ENCODE data around the gene RNASEH1. TPM values are rescaled to one million over a fixed set of nuclear protein-coding genes. Genes with fewer than 3 reads are reported as not detected.
"Not testable (repeated sequence)": the region's sequence is repeated elsewhere in the genome, so short reads cannot be mapped to it uniquely, and the experiment has no call there.

RNASEH1 gene
- total RNA-seq, 1 donor: 42.7 TPM

DNA sequence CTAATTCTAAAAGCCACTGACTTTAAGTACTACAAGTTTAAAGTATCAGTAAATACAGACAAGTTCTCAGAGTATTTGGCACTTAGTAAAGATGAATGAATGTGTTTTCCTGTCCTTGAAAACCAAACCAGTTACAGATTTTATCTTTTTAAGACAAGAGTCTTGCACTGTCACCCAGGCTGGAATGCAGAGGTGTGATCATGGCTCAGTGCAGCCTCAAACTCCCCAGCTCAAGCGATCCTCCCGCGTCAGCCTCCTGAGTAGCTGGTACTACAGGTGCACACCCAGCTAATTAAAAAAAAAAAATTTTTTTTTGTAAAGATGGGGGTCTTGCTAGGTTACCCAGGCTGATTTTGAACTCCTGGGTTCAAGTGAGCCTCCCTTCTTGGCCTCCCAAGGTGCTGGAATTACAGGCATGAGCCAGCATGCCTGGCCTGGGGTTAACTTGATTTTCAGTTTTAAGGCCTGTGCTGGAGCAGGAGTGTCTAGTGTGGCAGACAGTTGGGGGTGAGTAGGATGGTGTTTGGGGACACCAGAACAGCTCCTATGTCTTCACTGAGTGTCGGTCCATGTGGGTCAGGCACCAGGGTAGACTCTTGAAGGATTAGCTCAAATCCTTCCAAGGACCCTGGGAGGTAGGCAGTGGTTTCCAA lies 26.6 kb upstream of the RNASEH1 start:
- no peak for DNase-seq (ENCODE audit: low read depth)
- TF ChIP-seq, protein P1, sequence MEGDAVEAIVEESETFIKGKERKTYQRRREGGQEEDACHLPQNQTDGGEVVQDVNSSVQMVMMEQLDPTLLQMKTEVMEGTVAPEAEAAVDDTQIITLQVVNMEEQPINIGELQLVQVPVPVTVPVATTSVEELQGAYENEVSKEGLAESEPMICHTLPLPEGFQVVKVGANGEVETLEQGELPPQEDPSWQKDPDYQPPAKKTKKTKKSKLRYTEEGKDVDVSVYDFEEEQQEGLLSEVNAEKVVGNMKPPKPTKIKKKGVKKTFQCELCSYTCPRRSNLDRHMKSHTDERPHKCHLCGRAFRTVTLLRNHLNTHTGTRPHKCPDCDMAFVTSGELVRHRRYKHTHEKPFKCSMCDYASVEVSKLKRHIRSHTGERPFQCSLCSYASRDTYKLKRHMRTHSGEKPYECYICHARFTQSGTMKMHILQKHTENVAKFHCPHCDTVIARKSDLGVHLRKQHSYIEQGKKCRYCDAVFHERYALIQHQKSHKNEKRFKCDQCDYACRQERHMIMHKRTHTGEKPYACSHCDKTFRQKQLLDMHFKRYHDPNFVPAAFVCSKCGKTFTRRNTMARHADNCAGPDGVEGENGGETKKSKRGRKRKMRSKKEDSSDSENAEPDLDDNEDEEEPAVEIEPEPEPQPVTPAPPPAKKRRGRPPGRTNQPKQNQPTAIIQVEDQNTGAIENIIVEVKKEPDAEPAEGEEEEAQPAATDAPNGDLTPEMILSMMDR (IDR thresholded peaks at IDR 0.05; ENCODE audit: insufficient read depth, low read depth, low read length): no peak
- H3K4me3 ChIP-seq (ENCODE audit: low read depth, low read length): peak overlapping the region; percentile 40

DNA sequence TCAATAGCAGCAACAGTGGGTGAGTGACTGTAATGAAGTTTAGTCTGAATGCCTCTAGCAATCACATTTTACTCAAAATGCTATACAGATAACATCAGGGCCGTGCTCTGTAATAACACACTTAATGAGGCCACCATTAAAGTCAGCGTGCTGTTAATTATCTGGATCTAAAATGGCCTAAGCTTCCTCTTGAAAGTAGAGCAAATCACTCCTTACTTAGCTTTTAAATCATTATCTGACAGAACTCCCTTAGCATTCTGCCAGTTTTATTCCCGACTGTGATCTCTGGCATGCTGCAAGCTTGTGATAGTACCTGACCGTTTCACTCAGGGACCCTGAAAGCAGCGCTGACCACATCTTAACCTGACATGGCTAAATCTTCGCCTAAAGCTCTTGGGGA lies 25.9 kb upstream of the RNASEH1 start:
- DNase-seq (ENCODE audit: low read depth): no peak
- H3K4me3 ChIP-seq (ENCODE audit: low read depth, low read length): no peak overlapping the region
- TF ChIP-seq, protein P1 (IDR thresholded peaks at IDR 0.05; ENCODE audit: insufficient read depth, low read depth, low read length): no peak

DNA sequence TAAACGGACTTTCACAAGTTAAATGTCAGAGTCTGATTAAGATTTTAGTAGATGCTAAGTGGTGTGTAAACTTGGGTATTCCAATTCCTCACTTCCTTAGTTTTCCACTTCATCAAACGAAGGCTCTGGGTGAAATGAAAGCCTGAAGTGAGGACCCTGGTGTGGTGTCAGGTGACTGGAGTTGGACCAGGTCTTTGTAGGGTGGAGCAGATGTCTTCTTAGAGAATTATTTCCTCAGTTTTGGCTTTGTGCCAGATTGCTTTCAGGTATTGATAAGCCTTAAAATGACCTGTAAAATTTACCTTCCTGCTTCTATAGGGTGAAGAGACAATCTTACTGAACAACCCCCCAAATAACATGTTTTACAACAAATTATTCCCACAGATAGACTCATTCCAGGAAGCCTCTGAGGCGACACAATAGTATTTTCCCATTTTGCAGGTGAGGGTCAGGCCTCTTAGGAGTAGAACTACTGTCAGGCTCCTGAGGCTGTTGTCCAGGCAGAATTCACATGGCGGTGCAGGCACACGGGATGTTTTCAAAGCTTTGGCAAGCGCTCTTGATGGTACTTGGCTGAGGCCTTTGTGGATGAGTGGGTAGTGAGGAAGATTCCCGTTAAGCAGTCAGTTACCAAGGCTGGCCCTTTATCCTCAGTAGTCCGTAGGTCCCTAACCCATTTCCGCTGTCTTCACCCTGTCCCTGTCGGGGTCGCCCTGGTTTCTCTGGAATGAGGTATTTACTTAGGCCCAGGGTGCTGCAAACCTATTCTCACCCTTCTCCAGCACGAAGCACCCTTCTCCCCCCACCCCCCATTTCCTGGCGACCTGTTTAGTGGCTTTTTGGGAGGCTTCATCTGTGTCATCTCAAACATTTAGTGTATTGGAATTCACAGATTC lies 23.5 kb upstream of the RNASEH1 start:
- TF ChIP-seq, protein P1 (IDR thresholded peaks at IDR 0.05; ENCODE audit: insufficient read depth, low read depth, low read length): no peak
- H3K4me3 ChIP-seq (ENCODE audit: low read depth, low read length): no peak overlapping the region
- DNase-seq (ENCODE audit: low read depth): no peak

DNA sequence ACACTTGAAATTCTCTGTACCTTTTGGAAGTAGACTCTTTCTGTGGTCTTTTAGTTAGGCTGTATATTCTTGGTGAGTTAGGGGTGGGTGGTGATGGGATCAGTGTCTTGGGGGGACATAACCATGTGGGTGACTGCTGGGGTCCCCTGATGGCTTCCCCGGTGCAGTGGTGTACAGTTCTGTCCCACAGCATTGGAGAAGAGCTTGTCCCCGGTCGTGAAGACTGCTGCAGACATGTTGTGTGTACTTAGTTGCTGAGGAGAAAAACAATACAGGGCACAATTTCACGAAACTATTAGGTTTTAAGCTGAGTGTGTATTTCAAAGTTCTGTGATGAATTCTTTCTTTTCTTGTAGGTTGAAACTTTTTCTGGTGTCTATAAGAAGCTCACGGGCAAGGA lies 22.3 kb upstream of the RNASEH1 start:
- no peak for DNase-seq (ENCODE audit: low read depth)
- TF ChIP-seq, protein P1 (IDR thresholded peaks at IDR 0.05; ENCODE audit: insufficient read depth, low read depth, low read length): no peak
- no peak overlapping the region for H3K4me3 ChIP-seq (ENCODE audit: low read depth, low read length)

DNA sequence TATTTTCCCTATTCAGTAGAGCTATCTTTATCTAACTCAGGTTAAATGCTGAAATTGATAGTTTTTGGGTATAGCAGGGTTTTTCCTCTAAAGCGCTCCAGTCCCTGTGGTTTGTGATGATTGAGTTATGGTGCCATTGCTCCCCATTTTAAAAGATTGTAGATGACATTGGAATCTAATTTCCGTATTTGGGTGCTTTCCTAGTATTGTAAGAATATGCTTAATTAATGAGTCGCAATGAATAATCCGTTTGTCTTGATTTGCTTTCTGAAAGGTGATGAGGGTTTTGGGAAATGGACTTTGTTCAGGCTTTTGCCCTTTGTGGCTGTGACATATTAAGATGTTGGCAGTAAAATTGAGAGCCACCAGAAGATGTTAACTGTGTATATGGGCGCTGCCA lies 20.9 kb upstream of the RNASEH1 start:
- no peak for DNase-seq (ENCODE audit: low read depth)
- TF ChIP-seq, protein P1 (IDR thresholded peaks at IDR 0.05; ENCODE audit: insufficient read depth, low read depth, low read length): no peak
- peak overlapping the region; percentile 40 for H3K4me3 ChIP-seq (ENCODE audit: low read depth, low read length)

DNA sequence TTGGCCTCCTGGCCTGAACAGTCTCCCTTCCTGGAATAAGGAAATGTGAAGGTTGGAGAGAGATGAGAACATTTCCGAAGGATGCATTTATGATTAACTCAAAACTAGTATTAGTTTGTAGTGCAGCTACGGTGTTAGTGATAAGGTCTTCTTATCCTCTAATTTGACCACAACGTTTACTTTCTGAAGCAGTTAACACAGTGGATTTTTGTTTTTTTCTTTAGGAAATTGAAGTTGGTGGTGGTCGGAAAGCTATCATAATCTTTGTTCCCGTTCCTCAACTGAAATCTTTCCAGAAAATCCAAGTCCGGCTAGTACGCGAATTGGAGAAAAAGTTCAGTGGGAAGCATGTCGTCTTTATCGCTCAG lies 18.1 kb upstream of the RNASEH1 start:
- not testable (repeated sequence) for DNase-seq (ENCODE audit: low read depth)
- peak overlapping the region; percentile 78 for H3K4me3 ChIP-seq (ENCODE audit: low read depth, low read length)

DNA sequence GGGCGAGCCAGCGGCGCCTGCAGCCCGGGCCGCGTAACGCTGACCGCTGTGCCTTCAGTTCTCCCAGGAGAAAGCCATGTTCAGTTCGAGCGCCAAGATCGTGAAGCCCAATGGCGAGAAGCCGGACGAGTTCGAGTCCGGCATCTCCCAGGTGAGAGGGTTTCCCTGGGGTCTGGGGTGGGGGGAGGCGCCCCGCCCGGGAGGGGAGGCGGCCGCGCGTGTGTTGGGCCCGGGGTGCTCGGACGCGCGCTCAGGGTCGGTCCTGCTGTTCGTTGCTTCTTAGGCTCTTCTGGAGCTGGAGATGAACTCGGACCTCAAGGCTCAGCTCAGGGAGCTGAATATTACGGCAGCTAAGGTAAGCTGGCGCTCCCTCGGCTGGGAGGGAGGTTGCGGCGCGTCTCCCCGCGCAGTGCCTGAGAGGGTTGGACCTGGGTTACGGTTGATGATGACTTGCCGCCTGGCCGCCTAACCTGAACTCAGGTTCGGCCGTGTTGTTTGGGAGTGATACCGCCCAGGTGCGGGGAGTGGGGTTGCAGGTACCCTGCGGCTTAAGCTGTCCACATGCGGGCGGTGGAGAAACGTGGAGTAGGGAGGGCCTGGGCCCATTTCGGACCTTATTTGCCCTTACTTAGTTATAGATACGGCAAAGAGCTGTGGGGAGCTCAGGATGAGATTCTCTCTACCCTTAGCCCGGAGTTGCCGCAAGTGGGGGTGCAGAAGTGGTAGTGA lies 17.6 kb upstream of the RNASEH1 start:
- no peak for DNase-seq (ENCODE audit: low read depth)
- peak overlapping the region; percentile 78 for H3K4me3 ChIP-seq (ENCODE audit: low read depth, low read length)
- TF ChIP-seq, protein P1 (IDR thresholded peaks at IDR 0.05; ENCODE audit: insufficient read depth, low read depth, low read length): no peak

All from fibroblast of villous mesenchyme (primary cell).